GM15510 (cell line): Measurements from ENCODE around the gene RPS6KA2.

Experiments
- POLR2A ChIP-seq: IDR thresholded peaks from 3 replicates; pipeline ENCODE4 v1.6.1; 2011; ENCODE audit warnings: borderline replicate concordance; ENCODE audit not compliant: insufficient read length; ENCODE audit errors: extremely low read depth

The RPS6KA2 gene

DNA sequence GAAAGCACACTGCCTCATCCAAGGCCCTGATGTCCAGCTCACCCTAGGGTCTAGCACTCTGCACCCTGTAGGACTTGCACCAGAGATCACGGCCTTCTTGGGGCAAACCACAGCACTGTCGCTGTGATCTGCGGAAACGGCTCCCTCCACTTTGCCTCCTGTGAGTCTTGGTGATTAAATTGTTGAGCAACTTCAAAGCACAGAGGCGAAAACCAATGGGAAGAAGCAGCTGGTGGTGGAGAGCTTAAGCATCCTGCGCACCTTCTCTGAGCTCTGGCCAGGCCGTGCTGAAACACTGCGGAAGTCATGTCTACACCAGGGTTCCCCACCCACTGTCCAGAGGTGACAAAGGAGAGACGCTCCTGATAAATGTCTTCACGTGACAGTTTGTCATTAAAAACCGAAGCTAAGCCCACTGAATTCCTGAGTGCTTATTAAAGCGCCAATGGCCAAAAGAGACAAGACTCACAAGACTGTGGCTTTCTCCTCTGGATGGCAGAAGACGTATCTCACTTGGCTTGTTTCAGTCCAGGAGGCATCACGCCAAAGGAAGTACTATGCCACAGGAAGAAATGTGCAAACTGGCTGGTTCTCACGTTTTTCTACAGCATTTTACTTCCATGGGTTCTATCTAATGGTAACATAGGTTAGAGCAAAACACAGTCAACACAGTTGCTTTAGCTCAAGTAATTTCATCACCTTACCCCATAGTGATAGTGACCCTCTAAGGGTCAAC lies 43.7 kb downstream of the RPS6KA2 start:
- no peak for TF ChIP-seq POLR2A

- no peak for TF ChIP-seq POLR2A
These were observed 44.8 kb downstream of the RPS6KA2 start for GRCh38 chr6:166582258-166582657.

DNA sequence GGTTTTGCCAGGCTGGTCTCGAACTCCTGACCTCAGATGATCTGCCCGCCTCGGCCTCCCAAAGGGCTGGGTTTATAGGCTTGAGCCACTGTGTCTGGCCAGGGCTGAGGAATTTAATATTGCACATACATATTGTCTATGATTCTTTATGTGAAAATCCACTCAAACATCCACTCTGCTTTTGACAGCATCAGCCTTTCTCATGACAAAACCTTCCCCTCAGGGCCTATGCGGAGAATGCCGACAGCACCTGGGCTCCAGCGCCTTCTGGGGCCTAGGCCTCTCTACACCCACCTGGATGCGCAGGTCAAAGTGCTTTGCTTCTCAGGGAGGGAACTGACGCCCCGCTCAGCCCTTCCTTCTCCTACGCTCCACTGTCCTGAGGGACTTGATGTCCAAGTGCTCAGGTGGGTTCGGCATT lies 46.0 kb downstream of the RPS6KA2 start:
- no peak for TF ChIP-seq POLR2A

DNA sequence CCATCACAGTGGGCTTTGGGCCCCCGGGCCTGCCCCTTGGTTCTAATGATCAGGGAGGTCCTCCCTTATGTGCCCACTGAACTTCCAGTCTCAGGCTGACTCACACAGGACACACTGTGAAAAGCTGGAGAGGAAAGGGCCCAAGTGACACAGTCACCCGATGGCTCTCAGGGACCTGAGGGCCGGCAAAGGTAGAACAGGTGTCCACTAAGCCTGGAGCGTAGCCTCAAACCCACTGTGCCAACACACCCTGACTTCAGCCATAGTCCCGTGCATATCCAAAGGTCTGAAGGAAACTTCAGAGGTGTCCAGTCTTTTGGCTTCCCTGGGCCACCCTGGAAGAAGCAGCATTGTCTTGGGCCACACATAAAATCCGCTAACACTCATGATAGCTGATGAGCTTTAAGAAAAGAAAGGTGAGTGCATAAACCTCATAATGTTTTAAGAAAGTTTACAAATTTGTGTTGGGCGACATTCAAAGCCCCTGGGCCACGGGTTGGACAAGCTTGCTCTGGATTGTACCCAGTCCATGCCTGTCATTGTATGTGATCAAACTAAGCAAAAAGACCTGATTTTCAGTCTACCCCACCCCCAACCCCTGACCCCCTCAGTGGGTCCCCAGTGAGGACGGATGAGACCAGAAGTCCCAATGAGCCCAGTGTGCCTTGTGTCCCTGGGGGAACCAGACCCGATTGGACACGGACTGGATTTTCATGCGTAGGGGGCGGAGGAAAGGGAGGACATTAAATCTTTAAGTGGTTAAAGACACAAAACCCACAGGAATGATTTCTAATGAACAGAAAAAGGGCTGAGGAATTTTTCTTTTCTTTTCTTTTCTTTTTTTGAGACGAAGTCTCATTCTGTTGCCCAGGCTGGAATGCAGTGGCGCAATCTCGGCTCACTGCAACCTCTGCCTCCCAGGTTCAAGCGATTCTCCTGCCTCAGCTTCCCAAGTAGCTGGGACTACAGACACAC lies 46.7 kb downstream of the RPS6KA2 start:
- no peak for TF ChIP-seq POLR2A

DNA sequence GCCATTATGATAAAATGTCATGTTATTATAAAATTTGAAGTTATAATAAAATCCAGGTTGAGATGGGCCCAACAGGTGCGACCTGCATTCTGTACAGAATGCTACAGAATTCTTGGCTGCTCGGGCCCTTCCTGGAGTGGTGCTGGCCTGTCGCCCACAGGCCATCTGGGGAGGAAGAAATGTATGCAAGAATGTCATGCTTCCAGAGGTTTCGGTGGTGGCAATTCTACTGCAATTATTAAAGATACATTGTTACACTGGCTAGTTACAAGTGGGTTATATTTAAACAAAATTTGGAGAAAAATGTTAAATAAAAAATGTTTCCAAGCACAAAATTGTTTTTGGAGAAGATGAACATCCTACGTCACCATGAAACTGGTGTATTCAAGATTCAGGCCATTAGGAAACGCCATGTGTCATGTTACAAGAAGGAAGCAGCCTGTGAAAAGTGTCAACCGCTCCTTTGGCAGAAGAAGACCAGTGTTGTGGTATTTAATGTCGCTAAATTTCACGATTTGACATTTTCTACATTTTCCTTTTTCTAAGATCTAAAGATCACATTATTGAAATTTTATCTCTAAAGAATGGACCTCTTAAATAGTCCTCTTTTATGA lies 47.7 kb downstream of the RPS6KA2 start:
- TF ChIP-seq POLR2A = no peak

DNA sequence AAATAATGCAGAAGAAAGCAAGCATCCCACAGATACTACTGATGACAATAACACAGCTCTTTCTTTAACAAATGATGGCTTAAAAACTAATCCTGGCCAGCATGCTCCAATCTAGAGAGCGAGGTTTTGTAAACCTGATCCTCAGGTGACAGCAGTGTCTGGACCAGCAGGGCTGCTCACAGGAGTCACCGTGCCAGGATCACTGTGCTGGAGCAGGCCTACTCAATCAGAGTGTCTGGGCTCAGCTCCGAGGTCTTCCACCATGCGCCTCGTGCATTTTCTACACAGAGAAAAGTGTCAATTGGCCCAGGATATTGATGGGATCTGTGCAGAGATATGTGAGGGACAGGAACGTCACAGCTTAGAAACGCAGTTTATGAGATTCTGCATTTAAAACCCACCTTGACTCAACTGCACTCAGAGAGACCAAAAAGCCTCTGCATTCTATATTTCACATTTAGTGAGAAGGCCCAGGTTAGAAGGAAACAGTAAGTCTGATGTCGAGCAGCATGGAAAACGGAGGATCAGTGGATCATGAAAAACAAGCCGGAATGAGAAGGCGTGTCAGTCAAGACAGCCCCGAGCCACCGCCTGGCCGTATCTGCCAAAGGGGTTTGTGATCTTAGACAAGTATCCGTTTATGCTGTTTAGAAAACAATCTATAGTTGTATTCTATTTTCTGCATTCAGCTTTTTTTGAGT lies 48.4 kb downstream of the RPS6KA2 start:
- no peak for TF ChIP-seq POLR2A

GRCh38 chr6:166575205-166575604 lies 51.8 kb downstream of the RPS6KA2 start:
- no peak for TF ChIP-seq POLR2A

GRCh38 chr6:166573511-166574216 lies 53.4 kb downstream of the RPS6KA2 start:
- no peak for TF ChIP-seq POLR2A

DNA sequence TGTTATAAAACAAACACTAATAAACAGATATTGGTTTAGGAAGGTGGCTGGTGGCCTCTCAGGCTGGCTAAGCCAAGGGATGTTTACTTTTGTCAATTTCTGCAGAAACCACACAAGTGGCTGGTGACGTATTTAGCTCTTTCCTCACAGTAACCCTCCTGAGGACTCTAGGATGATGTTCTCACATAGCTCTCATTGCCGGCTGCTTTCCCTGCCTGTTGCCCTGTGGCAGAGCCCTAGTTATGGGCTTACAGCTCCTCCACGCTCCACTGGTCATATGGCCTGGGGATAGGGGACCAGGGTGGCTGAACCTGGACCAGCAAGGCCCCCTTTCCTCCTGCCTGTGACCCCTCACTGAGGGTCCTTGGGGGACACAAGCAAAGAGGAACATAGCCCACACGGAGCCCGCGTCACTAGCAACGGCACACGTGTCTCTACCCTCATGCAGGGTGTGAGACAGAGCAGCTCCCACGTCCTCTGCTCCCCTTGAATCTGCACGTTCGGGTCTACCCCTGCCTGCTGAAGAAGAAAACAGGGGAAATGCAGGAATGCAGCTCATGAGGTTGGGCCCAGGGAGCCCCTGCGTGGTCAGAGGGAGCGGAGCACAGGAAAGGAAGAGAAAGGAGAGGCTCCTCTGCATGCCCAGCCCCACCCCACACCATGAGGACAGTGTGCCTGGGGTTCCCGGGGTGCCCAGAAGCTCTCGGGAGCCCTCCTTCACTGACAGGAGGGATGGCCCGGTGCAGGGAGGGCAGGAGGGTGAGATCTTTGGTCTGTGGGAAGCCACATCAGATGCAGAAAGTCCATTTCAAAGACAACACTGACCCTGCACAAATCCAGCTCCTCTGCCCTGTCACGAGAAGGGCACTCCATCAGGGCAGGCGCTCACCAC lies 54.4 kb downstream of the RPS6KA2 start:
- TF ChIP-seq POLR2A = no peak

DNA sequence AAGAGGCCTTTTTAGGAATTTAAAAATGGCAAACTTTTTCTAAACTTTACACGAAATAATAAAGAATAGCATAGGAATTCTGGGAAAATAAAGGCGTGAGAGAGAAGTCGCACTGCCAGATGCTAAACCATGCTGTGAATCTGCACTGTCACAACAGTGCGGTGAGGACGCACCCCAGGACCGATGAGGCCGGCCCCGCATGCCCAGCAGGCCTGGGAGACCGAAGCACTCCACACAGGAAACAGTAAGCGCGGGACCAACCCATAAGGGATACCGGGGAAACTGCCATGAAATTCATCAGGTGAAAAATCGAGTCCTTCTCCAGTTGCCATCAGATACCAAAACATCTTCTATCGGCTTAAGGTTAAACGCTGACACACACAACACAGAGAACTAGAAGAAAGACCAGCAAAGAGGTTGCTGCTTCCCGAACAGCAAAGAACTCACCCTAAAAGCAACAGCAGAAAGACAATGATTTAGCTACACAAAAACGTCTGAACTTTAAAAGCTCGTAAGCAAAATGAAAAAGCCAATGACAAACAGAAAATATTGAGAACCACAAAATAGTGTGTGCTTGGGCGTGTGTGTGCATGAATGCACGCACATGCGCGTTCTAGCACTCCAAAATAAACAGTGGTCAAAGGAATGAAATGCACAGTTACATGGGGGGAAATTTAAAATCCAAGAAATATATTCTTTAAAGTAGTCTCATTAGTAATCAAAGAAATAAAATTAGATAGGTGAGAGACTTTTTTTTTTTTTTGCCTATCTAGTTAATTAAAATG lies 55.9 kb downstream of the RPS6KA2 start:
- TF ChIP-seq POLR2A = no peak

- TF ChIP-seq POLR2A = no peak
These were observed 57.8 kb downstream of the RPS6KA2 start for GRCh38 chr6:166569206-166569605.

DNA sequence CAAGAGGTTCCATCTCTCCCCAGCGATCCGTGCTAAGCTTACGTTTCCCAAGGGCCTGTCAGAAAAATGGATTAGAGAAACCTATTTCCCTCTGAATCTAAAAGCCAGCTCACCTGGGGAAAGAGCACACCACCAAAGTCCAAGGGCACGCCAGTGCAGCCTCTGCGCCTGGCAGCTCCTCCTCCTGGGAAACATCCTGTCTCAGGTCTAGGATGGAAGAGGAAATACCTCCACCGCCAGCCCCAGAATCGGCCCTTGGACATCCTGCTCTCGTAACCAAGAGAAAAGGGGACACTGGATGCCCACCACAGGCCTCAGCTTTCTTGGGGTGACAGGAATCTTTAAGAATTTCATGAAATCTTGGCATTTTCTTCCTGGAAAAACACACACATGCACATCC lies 59.2 kb downstream of the RPS6KA2 start:
- TF ChIP-seq POLR2A = no peak

- no peak for TF ChIP-seq POLR2A
These were observed 59.9 kb downstream of the RPS6KA2 start for GRCh38 chr6:166567107-166567506.
